Mesenchymal stem cell (in vitro differentiated cells and primary cell): Measurements from ENCODE around the gene MTSS2.

Experiments
- DNase-seq: peaks from one replicate; pipeline ENCODE4 v3.0.0-alpha.2; 2013
- H2AFZ ChIP-seq: one replicate; pipeline ENCODE4 v1.6.1; 2013; ENCODE audit warnings: low read depth, mild to moderate bottlenecking, control low read depth, inconsistent platforms, low read length, moderate library complexity
- H2AK5ac ChIP-seq: 2 replicates; pipeline ENCODE4 v1.6.1; 2013; ENCODE audit warnings: low read length, moderate library complexity, mild to moderate bottlenecking, inconsistent platforms; ENCODE audit not compliant: severe bottlenecking
- H2BK120ac ChIP-seq: one replicate; pipeline ENCODE4 v1.6.1; 2013; ENCODE audit warnings: low read depth, mild to moderate bottlenecking, inconsistent platforms, low read length, moderate library complexity
- H2BK12ac ChIP-seq, 2 experiments: one replicate each; pipeline ENCODE4 v1.6.1; 2013; ENCODE audit warnings: inconsistent platforms in 2 of 2, low read length in 2 of 2, mild to moderate bottlenecking in 2 of 2, moderate library complexity in 2 of 2, control low read depth in 1 of 2
- H2BK15ac ChIP-seq: one replicate; pipeline ENCODE4 v1.6.1; 2013; ENCODE audit warnings: mild to moderate bottlenecking, low read depth, inconsistent platforms; ENCODE audit not compliant: poor library complexity, severe bottlenecking
- H2BK5ac ChIP-seq: 2 replicates; pipeline ENCODE4 v1.6.1; 2013; ENCODE audit warnings: low read depth, mild to moderate bottlenecking, low read length, control low read depth, inconsistent platforms; ENCODE audit not compliant: poor library complexity, severe bottlenecking
- H3K14ac ChIP-seq, 2 experiments: one replicate each; pipeline ENCODE4 v1.6.1; 2013; ENCODE audit warnings: inconsistent platforms in 2 of 2, low read length in 2 of 2, control low read depth in 1 of 2, mild to moderate bottlenecking in 1 of 2, moderate library complexity in 1 of 2
- H3K18ac ChIP-seq, 2 experiments: one replicate each; pipeline ENCODE4 v1.6.1; 2013; ENCODE audit warnings: inconsistent platforms in 2 of 2, low read length in 2 of 2, control low read depth in 1 of 2, low read depth in 1 of 2, mild to moderate bottlenecking in 1 of 2
- H3K23ac ChIP-seq, 2 experiments: one replicate each; pipeline ENCODE4 v1.6.1; 2013; ENCODE audit warnings: inconsistent platforms in 2 of 2, low read length in 2 of 2, mild to moderate bottlenecking in 2 of 2, moderate library complexity in 2 of 2, control low read depth in 1 of 2
- H3K27ac ChIP-seq: 2 replicates; pipeline ENCODE4 v1.5.1; 2013; ENCODE audit warnings: mild to moderate bottlenecking, moderate library complexity, low read length, control low read depth, inconsistent platforms; ENCODE audit not compliant: poor library complexity, severe bottlenecking
- H3K27me3 ChIP-seq, 2 experiments: 2 replicates each; pipeline versions ENCODE4 v1.6.1 to v1.7.0; 2013; ENCODE audit warnings: low read length in 2 of 2, mild to moderate bottlenecking in 2 of 2, moderate library complexity in 2 of 2, control low read depth in 1 of 2, inconsistent platforms in 1 of 2; ENCODE audit not compliant: control insufficient read depth in 1 of 2, insufficient read depth in 1 of 2
- H3K36me3 ChIP-seq, 2 experiments: 2 replicates each; pipeline versions ENCODE4 v1.6.1 to v1.7.0; 2013; ENCODE audit warnings: low read length in 2 of 2, control low read depth in 1 of 2, inconsistent platforms in 1 of 2, low read depth in 1 of 2, mild to moderate bottlenecking in 1 of 2; ENCODE audit not compliant: insufficient read depth in 2 of 2, control insufficient read depth in 1 of 2
- H3K4ac ChIP-seq, 2 experiments: one replicate each; pipeline ENCODE4 v1.6.1; 2013; ENCODE audit warnings: inconsistent platforms in 2 of 2, low read length in 2 of 2, mild to moderate bottlenecking in 2 of 2, moderate library complexity in 2 of 2, control low read depth in 1 of 2, low read depth in 1 of 2
- H3K4me1 ChIP-seq: 2 replicates; pipeline ENCODE4 v1.6.1; 2013; ENCODE audit warnings: low read depth, low read length, control low read depth; ENCODE audit not compliant: control insufficient read depth, insufficient read depth
- H3K4me2 ChIP-seq: 2 replicates; pipeline ENCODE4 v1.6.1; 2013; ENCODE audit warnings: low read length, mild to moderate bottlenecking, inconsistent platforms; ENCODE audit not compliant: poor library complexity, severe bottlenecking
- H3K4me3 ChIP-seq, 2 experiments: 2 replicates each; pipeline versions ENCODE4 v1.5.1 to v1.7.0; 2013; ENCODE audit warnings: low read length in 2 of 2, mild to moderate bottlenecking in 2 of 2, control low read depth in 1 of 2, low read depth in 1 of 2; ENCODE audit not compliant: insufficient read depth in 1 of 2
- H3K79me1 ChIP-seq: replicated peaks from 2 replicates; pipeline ENCODE4 v1.6.1; 2013; ENCODE audit warnings: mild to moderate bottlenecking, control low read depth, low read length, inconsistent platforms; ENCODE audit not compliant: poor library complexity, severe bottlenecking
- H3K9ac ChIP-seq: 2 replicates; pipeline ENCODE4 v1.7.0; 2013; ENCODE audit warnings: mild to moderate bottlenecking, low read length, moderate library complexity
- H3K9me3 ChIP-seq: 2 replicates; pipeline ENCODE4 v1.7.0; 2013; ENCODE audit warnings: mild to moderate bottlenecking, low read length; ENCODE audit not compliant: control insufficient read depth
- H4K8ac ChIP-seq: one replicate; pipeline ENCODE4 v1.6.1; 2013; ENCODE audit warnings: inconsistent platforms, mild to moderate bottlenecking, low read length, moderate library complexity
- H4K91ac ChIP-seq: one replicate; pipeline ENCODE4 v1.6.1; 2013; ENCODE audit warnings: mild to moderate bottlenecking, low read length, inconsistent platforms
- WGBS: methylation state at CpG from one replicate; pipeline ENCODE4 v1.1.7; 2013; ENCODE audit warnings: mixed read lengths; 5-methylcytosine and 5-hydroxymethylcytosine counted together

MTSS2 gene

DNA sequence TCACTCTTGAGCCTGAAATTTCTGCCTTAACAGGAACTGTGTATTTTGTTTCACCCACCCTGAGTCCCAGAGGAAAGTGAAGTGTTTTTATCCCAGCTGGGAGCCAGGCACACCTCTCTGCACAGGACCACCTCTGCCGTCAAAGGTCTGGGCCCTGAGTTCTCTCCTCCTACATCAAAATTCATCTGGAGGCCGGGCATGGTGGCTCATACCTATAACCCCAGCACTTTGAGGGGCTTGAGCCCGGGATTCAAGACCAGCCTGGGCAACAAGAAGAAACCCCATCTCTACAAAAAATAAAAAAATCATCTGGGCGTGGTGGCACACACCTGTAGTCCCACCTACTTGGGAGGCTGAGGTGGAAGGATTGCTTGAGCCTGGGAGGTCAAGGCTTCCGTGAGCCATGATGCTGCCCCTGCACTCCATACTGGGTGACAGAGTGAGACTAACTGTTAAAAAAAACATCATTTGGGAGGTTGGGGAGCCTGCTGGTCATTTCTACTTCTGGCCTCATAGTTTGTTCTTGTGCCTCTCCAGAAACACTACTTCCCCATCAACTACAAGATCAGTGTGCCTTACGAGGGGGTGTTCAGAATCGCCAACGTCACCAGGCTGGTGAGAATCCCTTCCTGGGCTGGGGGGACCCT is 29.7 kb downstream of the MTSS2 start:
- no peaks in the 10 kb centered on the region for H3K79me1 ChIP-seq
- H3K36me3 ChIP-seq, result no peaks in the 10 kb centered on the region
- H2BK5ac ChIP-seq, result no peak overlapping the region
- H3K27ac ChIP-seq, result no peak overlapping the region
- no peak overlapping the region for H3K4me3 ChIP-seq
- no peaks in the 10 kb centered on the region for H3K27me3 ChIP-seq
- peaks cover 4% of the 10 kb centered on the region for H3K4me1 ChIP-seq
- H2BK12ac ChIP-seq, result no peak overlapping the region
- H2BK15ac ChIP-seq, result no peak overlapping the region
- H4K91ac ChIP-seq, result no peak overlapping the region
- no peaks in the 10 kb centered on the region for H3K9me3 ChIP-seq
- H3K23ac ChIP-seq, result no peak overlapping the region
- no peak overlapping the region for H3K4me2 ChIP-seq
- WGBS, result 92% methylated on average over 7 of the region's 8 CpGs
- H2AK5ac ChIP-seq, result no peak overlapping the region
- H2AFZ ChIP-seq, result no peak overlapping the region
- no peak overlapping the region for H3K18ac ChIP-seq
- no peak for DNase-seq
- no peak overlapping the region for H2BK120ac ChIP-seq
- H3K9ac ChIP-seq, result no peak overlapping the region
- no peak overlapping the region for H3K14ac ChIP-seq
- H4K8ac ChIP-seq, result no peak overlapping the region
- H3K4ac ChIP-seq, result no peak overlapping the region

GRCh38 chr16:70653809-70654771 is 31.8 kb downstream of the MTSS2 start:
- Histone ChIP-seq H2AFZ (peak overlapping the region; percentile 18), H4K91ac (peak overlapping the region; percentile 48), H3K9me3 (no peaks in the 10 kb centered on the region), H3K14ac (no peak overlapping the region), H2BK120ac (no peak overlapping the region), H2BK15ac (peak overlapping the region; percentile 61), H2AK5ac (no peak overlapping the region), H2BK12ac (peak overlapping the region; percentile 61 to 76), H2BK5ac (no peak overlapping the region), H3K79me1 (no peaks in the 10 kb centered on the region), H3K27ac (no peak overlapping the region), H3K4me2 (peak overlapping the region; percentile 30), H3K4me1 (peaks cover 7% of the 10 kb centered on the region), H3K4me3 (peak overlapping the region in 1 of 2 experiments; percentile 73), H3K18ac (peak overlapping the region in 1 of 2 experiments; percentile 61), H3K9ac (peak overlapping the region; percentile 81), H3K36me3 (no peaks in the 10 kb centered on the region), H3K27me3 (no peaks in the 10 kb centered on the region), H4K8ac (peak overlapping the region; percentile 24), H3K23ac (no peak overlapping the region), H3K4ac (peak overlapping the region; percentile 42 to 54)
- 59% methylated on average over 34 of the region's 35 CpGs for WGBS
- peak; percentile 89 for DNase-seq

DNA sequence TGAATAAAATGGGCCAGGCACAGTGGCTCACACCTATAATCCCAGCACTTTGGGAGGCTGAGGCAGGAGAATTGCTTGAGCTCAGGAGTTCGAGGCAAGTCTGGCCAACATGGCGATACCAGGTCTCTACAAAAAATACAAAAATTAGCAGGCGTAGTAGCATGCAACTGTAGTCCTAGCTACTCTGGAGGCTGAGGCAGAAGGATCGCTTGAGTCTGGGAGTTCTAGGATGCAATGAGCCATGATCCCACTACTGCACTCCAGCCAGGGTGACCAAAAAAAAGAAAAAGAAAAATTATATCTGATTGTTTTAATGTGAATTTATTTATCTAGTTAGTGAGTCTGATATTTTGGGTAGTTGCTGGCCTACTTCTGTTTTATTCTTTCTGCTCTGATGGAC is 32.4 kb downstream of the MTSS2 start:
- Histone ChIP-seq H3K27ac (no peak overlapping the region), H3K23ac (no peak overlapping the region), H3K79me1 (no peaks in the 10 kb centered on the region), H3K4me1 (peaks cover 7% of the 10 kb centered on the region), H3K4ac (no peak overlapping the region), H2BK120ac (no peak overlapping the region), H3K4me2 (no peak overlapping the region), H4K8ac (no peak overlapping the region), H3K14ac (no peak overlapping the region), H2AFZ (no peak overlapping the region), H3K4me3 (no peak overlapping the region), H2BK5ac (no peak overlapping the region), H3K9ac (no peak overlapping the region), H3K9me3 (no peaks in the 10 kb centered on the region), H4K91ac (no peak overlapping the region), H2BK15ac (no peak overlapping the region), H2BK12ac (peak overlapping the region in 1 of 2 experiments; percentile 81), H3K18ac (no peak overlapping the region), H3K27me3 (no peaks in the 10 kb centered on the region), H3K36me3 (no peaks in the 10 kb centered on the region), H2AK5ac (no peak overlapping the region)
- DNase-seq, result no peak
- WGBS, result 81% methylated on average over 4 of the region's 4 CpGs

DNA sequence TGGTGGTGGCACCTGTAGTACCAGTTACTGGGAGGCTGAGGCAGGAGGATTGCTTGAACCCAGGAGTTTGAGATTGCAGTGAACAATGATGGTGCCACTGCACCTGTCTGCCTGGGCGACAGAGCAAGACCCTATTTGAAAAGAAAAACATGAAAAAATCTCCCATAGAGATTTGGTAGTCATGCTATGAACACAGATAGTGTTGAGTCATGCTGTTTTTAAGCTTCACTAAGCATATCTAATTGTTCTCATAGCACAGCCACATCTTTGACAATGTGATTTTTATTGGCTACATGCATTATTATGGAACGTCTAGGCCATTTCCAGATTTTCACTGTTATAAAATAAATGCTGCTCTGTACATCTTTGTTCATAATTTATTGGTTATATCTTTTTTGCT is 33.5 kb downstream of the MTSS2 start:
- Histone ChIP-seq H2BK5ac (no peak overlapping the region), H3K4ac (no peak overlapping the region), H2AFZ (no peak overlapping the region), H2BK120ac (no peak overlapping the region), H3K4me1 (peaks cover 7% of the 10 kb centered on the region), H4K91ac (no peak overlapping the region), H4K8ac (no peak overlapping the region), H3K79me1 (no peaks in the 10 kb centered on the region), H3K4me2 (no peak overlapping the region), H3K14ac (no peak overlapping the region), H3K4me3 (no peak overlapping the region), H3K9ac (peak overlapping the region; percentile 42), H3K27ac (no peak overlapping the region), H2AK5ac (no peak overlapping the region), H3K9me3 (no peaks in the 10 kb centered on the region), H2BK15ac (no peak overlapping the region), H3K18ac (no peak overlapping the region), H3K23ac (no peak overlapping the region), H2BK12ac (no peak overlapping the region), H3K36me3 (no peaks in the 10 kb centered on the region), H3K27me3 (no peaks in the 10 kb centered on the region)
- WGBS, result no CpG with 5 or more reads among the region's 2 CpGs
- DNase-seq, result no peak
